Fibroblast of mammary gland (primary cell): ENCODE measurements around the gene FBLN1.

Experiments used
- DNase-seq: peaks from one replicate; pipeline ENCODE4 v3.0.0-alpha.2; 2010; ENCODE audit warnings: low read depth
- H3K4me3 ChIP-seq: 2 replicates; pipeline ENCODE4 v1.5.1; 2011; ENCODE audit warnings: low read depth, mild to moderate bottlenecking, low read length, moderate library complexity; ENCODE audit not compliant: control insufficient read depth
- CTCF ChIP-seq: conservative IDR thresholded peaks from 2 replicates; pipeline ENCODE4 v1.5.1; 2011; ENCODE audit warnings: low read depth, low read length, inconsistent platforms; ENCODE audit not compliant: control insufficient read depth, insufficient read depth

The FBLN1 gene

GRCh38 chr22:45525480-45525879, 22.8 kb downstream of the FBLN1 start:
- H3K4me3 ChIP-seq: no peak overlapping the region
- no peak for TF ChIP-seq CTCF

GRCh38 chr22:45526281-45526680, 23.6 kb downstream of the FBLN1 start:
- TF ChIP-seq CTCF: no peak
- no peak overlapping the region for H3K4me3 ChIP-seq
- DNase-seq: no peak

More at GRCh38 chr22:45525480-45525879, 22.8 kb downstream of the FBLN1 start:
- DNase-seq: no peak

- DNase-seq: peak; percentile 86
- no peak overlapping the region for H3K4me3 ChIP-seq
- TF ChIP-seq CTCF: no peak
Observed at GRCh38 chr22:45526768-45527360, 24.2 kb downstream of the FBLN1 start.

- DNase-seq: no peak
- no peak overlapping the region for H3K4me3 ChIP-seq
- TF ChIP-seq CTCF: no peak
Observed at GRCh38 chr22:45527456-45527855, 24.8 kb downstream of the FBLN1 start.

GRCh38 chr22:45528046-45528445, 25.4 kb downstream of the FBLN1 start:
- no peak for DNase-seq
- TF ChIP-seq CTCF: no peak
- H3K4me3 ChIP-seq: no peak overlapping the region

- no peak overlapping the region for H3K4me3 ChIP-seq
- no peak for DNase-seq
Observed at GRCh38 chr22:45529105-45529504, 26.4 kb downstream of the FBLN1 start.

More at GRCh38 chr22:45529105-45529504, 26.4 kb downstream of the FBLN1 start:
- TF ChIP-seq CTCF: no peak
